ENCODE data around the gene BMX. TPM values are rescaled to one million over a fixed set of nuclear protein-coding genes. Genes with fewer than 3 reads are reported as not detected.

The BMX gene
- polyA plus RNA-seq, 3 donors from 2014 or later = not detected

DNA sequence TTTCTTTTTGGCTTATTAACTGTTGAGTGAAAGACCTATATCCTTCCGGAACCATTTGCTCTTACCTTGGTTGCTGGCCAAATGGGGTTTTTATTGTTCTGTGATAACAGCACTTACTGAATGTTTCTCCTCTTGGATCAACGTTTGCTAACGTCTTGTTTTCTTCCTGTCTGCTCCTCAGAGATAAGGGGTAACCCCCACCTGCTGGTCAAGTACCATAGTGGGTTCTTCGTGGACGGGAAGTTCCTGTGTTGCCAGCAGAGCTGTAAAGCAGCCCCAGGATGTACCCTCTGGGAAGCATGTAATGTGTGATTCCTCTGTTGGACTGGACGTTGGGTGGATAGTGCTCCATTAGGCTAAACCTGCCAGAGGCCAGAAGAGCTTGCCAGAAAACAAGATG is 15.3 kb downstream of the BMX start:
- DNase-seq = no peak
- no peak overlapping the region for H3K27ac Mint-ChIP-seq
- no peaks in the 10 kb centered on the region for H3K36me3 Mint-ChIP-seq
- no peak overlapping the region for H3K4me3 Mint-ChIP-seq
- H3K4me1 Mint-ChIP-seq = no peaks in the 10 kb centered on the region
- peaks cover 2 to 10% (median 4%) of the 10 kb centered on the region in 3 donors for H3K27me3 Mint-ChIP-seq (ENCODE audit: low read depth in 3 of 3)
- no peaks in the 10 kb centered on the region for H3K9me3 Mint-ChIP-seq

DNA sequence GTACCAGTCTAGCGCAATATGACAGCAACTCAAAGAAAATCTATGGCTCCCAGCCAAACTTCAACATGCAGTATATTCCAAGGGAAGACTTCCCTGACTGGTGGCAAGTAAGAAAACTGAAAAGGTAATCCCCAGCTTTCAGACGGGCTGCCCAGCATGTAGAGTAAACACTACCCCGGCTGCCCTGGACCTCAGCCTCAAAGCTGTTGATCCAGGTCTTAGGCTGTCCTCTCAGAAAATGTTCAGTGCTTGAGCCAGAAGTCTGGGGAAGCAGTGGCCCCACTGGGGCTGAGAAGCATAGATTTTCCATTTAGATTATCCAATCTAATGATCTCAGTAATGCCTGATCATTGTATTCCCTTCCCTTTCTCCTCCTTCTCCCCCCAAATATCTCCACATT is 21.9 kb downstream of the BMX start:
- Mint-ChIP-seq H3K4me1 (no peaks in the 10 kb centered on the region), H3K27ac (no peak overlapping the region), H3K4me3 (no peak overlapping the region), H3K27me3 (ENCODE audit: low read depth in 3 of 3) (peaks cover 3 to 6% (median 6%) of the 10 kb centered on the region in 3 donors), H3K36me3 (no peaks in the 10 kb centered on the region), H3K9me3 (no peaks in the 10 kb centered on the region)
- no peak for DNase-seq

DNA sequence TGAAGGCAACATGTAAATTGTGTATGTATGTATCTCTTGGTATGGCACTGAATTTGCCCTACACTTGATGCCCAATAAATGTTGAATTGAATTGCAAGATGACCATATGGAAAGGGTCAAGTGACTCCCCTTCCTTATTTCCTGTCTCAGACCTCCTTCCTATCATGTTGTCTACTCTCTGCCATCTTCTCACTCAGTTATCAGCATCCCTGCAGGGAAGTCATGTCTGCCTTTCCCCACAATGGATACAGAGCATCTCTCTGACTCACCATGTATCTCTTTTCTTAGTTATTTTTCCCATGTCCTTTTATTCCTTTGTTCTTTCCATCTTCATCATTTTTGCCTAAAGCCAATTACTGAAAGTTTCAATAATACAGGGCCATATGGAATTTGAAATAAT is 22.5 kb downstream of the BMX start:
- Mint-ChIP-seq H3K27ac (no peak overlapping the region), H3K36me3 (no peaks in the 10 kb centered on the region)

DNA sequence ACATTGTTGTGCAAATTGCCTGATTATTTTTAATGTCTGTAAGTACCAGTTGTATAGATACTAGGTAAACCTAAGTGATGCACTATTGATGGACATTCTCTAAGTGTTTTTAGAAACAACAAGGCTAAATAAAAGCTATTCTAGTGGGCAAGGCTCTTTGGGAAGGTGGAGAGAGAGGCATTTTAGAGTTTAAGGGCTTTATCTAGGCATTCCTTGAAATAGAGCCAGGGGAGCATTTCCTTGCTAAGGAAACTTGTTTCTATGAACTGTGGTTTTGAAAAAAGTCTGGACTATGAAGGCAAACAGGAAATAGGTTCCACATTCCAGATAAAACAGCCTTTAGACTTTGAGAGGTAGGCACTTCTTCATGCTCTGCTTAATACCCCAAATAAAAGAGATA is 23.8 kb downstream of the BMX start:
- H3K36me3 Mint-ChIP-seq = no peaks in the 10 kb centered on the region
- H3K4me3 Mint-ChIP-seq = no peak overlapping the region
- no peak for DNase-seq
- H3K27me3 Mint-ChIP-seq (ENCODE audit: low read depth in 3 of 3) = peaks cover 3 to 7% (median 6%) of the 10 kb centered on the region in 3 donors
- no peaks in the 10 kb centered on the region for H3K4me1 Mint-ChIP-seq
- no peak overlapping the region for H3K27ac Mint-ChIP-seq
- H3K9me3 Mint-ChIP-seq = no peaks in the 10 kb centered on the region

More for the DNA sequence above, 22.5 kb downstream of the BMX start:
- peaks cover 3 to 7% (median 6%) of the 10 kb centered on the region in 3 donors for H3K27me3 Mint-ChIP-seq (ENCODE audit: low read depth in 3 of 3)
- DNase-seq = no peak
- H3K9me3 Mint-ChIP-seq = no peaks in the 10 kb centered on the region
- no peaks in the 10 kb centered on the region for H3K4me1 Mint-ChIP-seq
- no peak overlapping the region for H3K4me3 Mint-ChIP-seq

DNA sequence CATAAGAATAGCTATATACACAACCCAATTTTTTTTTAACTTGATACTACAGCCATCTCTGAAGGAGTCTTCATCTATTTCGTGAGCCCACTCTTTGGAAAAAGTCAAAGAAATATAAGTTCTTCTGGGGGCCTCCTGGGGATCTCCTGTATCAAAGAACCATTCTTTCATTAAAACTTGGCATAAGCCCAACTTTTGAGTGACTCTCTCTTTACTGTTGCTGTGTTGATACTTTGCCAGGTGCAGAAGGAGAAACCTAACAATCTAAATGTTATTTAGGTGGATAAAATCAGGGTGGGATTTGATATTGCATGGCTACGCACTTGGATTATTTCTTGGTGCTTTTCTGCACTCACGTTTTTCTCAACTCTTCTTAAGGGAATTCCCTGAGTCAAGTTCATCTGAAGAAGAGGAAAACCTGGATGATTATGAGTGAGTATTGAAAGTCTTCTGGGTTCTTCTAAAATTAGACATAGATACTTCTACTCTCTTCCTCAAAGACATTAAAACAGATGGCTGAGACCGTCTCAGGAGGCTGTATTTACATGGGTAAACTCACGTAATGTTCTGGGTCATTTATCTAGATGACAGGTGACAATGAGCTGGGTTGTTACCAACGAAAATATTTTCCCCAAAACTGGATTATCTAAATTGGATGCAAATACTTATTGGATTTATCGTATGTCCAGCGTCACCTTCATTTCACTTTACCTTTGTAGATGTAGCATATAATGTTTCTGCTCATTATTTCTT is 25.2 kb downstream of the BMX start:
- H3K27me3 Mint-ChIP-seq (ENCODE audit: low read depth in 3 of 3) = peaks cover 3 to 5% (median 4%) of the 10 kb centered on the region in 3 donors
- no peaks in the 10 kb centered on the region for H3K36me3 Mint-ChIP-seq
- no peak for DNase-seq
- no peaks in the 10 kb centered on the region for H3K4me1 Mint-ChIP-seq
- H3K4me3 Mint-ChIP-seq = no peak overlapping the region
- no peaks in the 10 kb centered on the region for H3K9me3 Mint-ChIP-seq
- no peak overlapping the region for H3K27ac Mint-ChIP-seq

DNA sequence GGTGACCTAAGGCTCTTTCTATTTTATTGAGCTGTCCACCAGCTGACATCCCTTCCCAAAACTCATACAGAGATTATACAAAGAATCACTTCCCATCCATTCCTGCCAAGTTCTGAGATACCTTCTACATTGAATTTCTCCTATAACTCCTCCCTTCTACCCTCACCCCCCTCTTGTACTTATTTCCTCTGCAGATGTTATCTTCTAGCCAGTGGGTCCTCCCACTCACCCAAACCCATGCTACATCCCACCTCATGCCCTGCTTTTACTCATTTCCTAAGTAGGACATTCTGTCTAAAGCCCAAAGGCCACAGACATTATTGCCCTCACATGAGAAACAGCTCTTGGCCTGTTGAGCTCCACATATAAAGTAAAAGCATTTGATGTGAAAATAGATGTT is 28.6 kb downstream of the BMX start:
- Mint-ChIP-seq H3K4me1 (no peaks in the 10 kb centered on the region), H3K4me3 (no peak overlapping the region), H3K27ac (no peak overlapping the region), H3K9me3 (no peaks in the 10 kb centered on the region), H3K27me3 (ENCODE audit: low read depth in 3 of 3) (peaks cover 2 to 7% (median 4%) of the 10 kb centered on the region in 3 donors), H3K36me3 (no peaks in the 10 kb centered on the region)
- no peak for DNase-seq

DNA sequence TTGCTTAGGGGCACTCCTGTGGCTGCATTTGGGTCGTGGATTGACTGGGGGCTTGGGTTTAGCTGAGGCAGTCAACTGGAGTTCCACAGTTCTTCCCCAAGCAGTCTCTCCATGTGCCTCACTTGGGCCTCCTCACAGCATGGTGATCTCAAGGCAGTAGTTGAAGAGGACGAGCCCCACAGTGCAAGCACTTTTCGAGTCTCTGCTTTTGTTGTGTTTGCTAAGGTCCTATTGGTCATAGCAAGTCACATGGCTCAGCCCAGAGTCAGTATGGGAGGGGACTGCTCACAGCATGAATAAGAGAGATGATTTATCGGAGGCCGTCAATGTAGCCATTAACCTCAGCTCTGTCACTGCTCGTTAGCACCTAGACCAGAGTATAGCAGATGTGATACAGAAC is 29.7 kb downstream of the BMX start:
- Mint-ChIP-seq H3K36me3 (no peaks in the 10 kb centered on the region), H3K4me3 (no peak overlapping the region), H3K9me3 (no peaks in the 10 kb centered on the region), H3K27me3 (ENCODE audit: low read depth in 3 of 3) (peaks cover 0 to 7% (median 4%) of the 10 kb centered on the region in 3 donors), H3K27ac (no peak overlapping the region), H3K4me1 (no peaks in the 10 kb centered on the region)
- DNase-seq = no peak

DNA sequence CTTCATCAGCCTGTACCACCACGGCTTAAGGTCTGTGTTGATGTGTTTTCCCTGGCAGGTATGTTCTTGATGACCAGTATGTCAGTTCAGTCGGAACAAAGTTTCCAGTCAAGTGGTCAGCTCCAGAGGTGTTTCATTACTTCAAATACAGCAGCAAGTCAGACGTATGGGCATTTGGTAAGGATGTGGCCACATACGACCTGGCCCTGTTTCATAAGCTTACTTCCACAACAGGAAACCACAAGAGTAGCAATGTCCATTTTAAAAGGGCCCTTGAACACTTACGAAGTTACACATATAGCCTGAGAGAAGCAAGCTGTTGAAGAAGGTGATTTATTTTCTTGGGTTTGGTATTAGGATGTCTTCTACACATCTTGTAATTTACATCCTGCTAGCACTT is 46.1 kb downstream of the BMX start:
- DNase-seq = peak; percentile 0 to 11 (median 1)
- Mint-ChIP-seq H3K36me3 (no peaks in the 10 kb centered on the region), H3K9me3 (no peaks in the 10 kb centered on the region), H3K4me3 (no peak overlapping the region), H3K27me3 (ENCODE audit: low read depth in 3 of 3) (peaks cover 0 to 9% (median 2%) of the 10 kb centered on the region in 3 donors), H3K27ac (no peak overlapping the region), H3K4me1 (peaks cover 3 to 7% of the 10 kb centered on the region in 2 donors)

DNA sequence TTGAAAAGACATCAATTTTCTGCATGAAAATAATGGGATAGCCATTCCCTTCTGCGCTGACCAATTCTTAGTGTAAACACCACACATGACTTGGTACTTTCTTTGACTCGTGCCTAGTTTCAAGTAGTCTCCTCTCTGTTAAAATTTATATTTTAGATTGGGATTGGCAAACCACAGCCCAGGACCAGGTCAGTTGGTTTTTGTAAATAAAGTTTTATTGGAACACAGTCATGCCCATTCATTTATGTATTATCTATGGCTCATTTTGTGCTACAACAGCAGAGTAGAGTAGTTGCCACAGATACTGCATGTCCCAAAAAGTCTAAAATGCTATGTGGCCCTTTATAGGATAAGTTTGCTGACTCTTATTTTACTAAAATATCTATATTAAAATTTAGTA is 46.7 kb downstream of the BMX start:
- DNase-seq = no peak
- H3K27ac Mint-ChIP-seq = no peak overlapping the region
- H3K4me1 Mint-ChIP-seq = peaks cover 3 to 7% of the 10 kb centered on the region in 2 donors
- no peaks in the 10 kb centered on the region for H3K9me3 Mint-ChIP-seq
- no peaks in the 10 kb centered on the region for H3K36me3 Mint-ChIP-seq
- H3K27me3 Mint-ChIP-seq (ENCODE audit: low read depth in 3 of 3) = peaks cover 0 to 9% (median 2%) of the 10 kb centered on the region in 3 donors
- no peak overlapping the region for H3K4me3 Mint-ChIP-seq

DNA sequence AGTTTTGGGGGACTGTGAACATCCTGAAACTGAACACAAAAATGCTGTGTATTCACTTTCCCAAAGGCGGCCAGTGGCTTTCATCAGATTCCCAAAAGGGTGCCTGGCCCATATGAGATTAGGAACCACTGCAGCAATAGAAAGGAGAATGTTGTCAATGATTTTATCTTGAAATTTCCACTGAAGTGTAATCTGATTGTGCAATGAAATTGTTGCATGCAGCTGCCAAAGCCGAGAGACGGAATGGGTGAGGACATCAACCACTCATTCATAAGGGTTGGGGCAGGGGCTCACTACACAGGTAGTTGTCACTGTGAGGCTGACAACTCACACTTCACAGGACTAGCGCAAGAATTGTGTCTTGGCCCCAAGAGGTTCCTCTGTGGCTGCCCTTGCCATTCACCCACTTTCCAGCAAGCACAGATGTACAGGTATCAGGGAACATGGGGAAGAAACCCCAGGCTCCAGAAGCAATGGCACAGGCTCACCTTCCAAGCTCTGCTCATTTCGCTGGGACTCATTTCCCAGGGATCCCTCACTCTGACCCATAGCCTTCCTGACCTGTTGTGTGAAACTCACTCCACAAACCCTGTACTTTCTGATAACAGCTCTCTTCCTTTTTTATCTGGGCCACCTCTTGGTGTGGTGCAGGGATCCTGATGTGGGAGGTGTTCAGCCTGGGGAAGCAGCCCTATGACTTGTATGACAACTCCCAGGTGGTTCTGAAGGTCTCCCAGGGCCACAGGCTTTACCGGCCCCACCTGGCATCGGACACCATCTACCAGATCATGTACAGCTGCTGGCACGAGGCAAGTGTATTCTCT is 48.8 kb downstream of the BMX start:
- no peak overlapping the region for H3K4me3 Mint-ChIP-seq
- no peaks in the 10 kb centered on the region for H3K9me3 Mint-ChIP-seq
- DNase-seq = no peak
- peaks cover 0 to 9% (median 4%) of the 10 kb centered on the region in 3 donors for H3K27me3 Mint-ChIP-seq (ENCODE audit: low read depth in 3 of 3)
- H3K36me3 Mint-ChIP-seq = no peaks in the 10 kb centered on the region
- peaks cover 3 to 7% of the 10 kb centered on the region in 2 donors for H3K4me1 Mint-ChIP-seq
- no peak overlapping the region for H3K27ac Mint-ChIP-seq

DNA sequence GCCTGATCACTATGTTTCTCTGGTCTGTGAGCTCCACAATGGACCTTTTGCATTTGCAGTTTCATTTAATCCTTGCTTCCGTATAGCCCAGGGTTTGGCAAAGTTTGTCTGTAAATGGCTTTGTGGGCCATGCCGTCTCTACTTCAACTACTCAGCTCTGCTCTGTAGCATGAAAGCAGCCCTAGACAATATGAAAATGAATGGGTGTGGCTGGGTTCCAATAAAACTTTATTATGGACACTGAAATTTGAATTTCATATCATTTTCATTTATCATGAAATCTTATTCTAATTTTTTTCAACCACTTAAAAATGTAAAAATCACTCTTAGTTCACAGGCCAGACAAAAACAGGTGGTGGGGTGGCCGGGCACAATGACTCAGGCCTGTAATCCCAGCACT is 58.6 kb downstream of the BMX start:
- DNase-seq = no peak
- Mint-ChIP-seq H3K27me3 (ENCODE audit: low read depth in 3 of 3) (peaks cover 0 to 9% (median 3%) of the 10 kb centered on the region in 3 donors), H3K36me3 (no peaks in the 10 kb centered on the region), H3K27ac (no peak overlapping the region), H3K4me3 (no peak overlapping the region), H3K9me3 (peaks cover 0 to 3% (median 0%) of the 10 kb centered on the region in 6 donors), H3K4me1 (no peaks in the 10 kb centered on the region)

DNA sequence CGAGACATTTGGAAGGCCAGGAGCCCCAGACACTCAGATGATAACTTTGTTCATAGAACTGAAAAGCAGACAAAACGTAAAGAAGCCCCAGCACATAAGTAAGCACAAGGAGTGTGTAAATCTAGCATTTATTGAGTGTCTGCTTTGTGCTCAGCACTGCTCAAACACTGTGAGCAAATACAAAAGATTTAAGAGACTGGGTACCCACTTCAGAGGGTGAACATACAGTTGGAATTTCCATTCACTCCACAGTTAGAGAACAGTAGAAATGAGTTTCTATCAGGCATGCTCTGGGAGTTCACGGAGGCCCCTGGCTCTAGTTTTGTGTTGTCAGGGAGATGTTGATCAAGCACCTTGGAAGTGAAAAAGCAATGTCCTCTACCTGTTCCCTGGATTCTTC is 60.3 kb downstream of the BMX start:
- Mint-ChIP-seq H3K4me3 (no peak overlapping the region), H3K9me3 (peaks cover 0 to 3% (median 0%) of the 10 kb centered on the region in 6 donors), H3K27ac (no peak overlapping the region), H3K36me3 (no peaks in the 10 kb centered on the region), H3K27me3 (ENCODE audit: low read depth in 3 of 3) (peaks cover 0 to 6% (median 3%) of the 10 kb centered on the region in 3 donors), H3K4me1 (no peaks in the 10 kb centered on the region)
- DNase-seq = no peak

DNA sequence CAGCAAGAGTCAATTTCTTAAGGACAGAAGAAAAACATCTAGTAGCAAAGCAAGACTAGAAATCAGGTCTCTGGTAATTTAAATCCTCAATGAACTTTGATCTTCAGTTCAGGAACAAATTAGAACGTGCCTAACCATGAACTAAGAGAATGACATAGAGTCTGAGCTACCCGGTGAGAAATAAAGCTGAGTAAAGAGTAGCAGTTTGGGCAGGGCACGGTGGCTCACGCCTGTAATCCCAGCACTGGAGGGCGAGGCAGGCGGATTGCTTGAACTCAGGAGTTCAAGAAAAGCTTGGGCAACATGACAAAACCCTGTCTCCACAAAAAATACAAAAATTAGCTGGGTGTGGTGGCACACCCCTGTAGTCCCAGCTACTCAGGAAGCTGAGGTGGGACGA is 62.4 kb downstream of the BMX start:
- H3K36me3 Mint-ChIP-seq = no peaks in the 10 kb centered on the region
- H3K4me3 Mint-ChIP-seq = no peak overlapping the region
- H3K4me1 Mint-ChIP-seq = no peaks in the 10 kb centered on the region
- no peak overlapping the region for H3K27ac Mint-ChIP-seq
- peaks cover 0 to 8% (median 2%) of the 10 kb centered on the region in 3 donors for H3K27me3 Mint-ChIP-seq (ENCODE audit: low read depth in 3 of 3)
- DNase-seq = no peak
- H3K9me3 Mint-ChIP-seq = peaks cover 0 to 3% (median 0%) of the 10 kb centered on the region in 6 donors

DNA sequence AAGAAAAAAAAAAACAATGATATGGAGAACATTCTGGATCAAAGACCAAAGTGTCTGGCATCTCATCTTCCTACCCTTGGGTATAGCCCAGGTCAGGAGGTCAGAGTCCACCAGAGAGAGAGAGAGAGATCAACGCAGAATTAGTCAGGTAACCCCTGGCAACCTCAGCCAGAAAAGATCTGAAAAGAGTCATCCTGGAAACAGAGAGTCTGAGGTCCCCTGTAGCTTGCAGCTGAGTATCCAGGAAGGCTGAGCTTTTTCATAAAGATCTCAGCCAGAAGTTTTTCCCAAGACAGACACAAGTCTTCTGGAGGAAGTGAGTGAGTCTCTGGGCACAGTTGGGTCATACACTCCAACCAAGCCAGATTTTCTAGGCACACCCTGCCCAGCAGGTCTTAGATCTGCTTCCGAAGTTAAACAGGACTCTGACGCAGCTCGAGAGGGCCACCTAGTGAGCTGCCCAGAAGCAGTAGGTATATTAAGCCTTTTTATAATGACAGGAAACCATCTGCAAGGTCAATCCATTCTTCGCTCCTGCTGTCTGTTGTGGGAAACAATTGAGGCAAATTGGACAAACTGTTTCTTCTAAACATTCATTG is 64.5 kb downstream of the BMX start:
- Mint-ChIP-seq H3K4me1 (no peaks in the 10 kb centered on the region), H3K27ac (no peak overlapping the region), H3K4me3 (no peak overlapping the region), H3K9me3 (peaks cover 0 to 4% (median 0%) of the 10 kb centered on the region in 6 donors), H3K27me3 (ENCODE audit: low read depth in 3 of 3) (peaks cover 0 to 5% (median 2%) of the 10 kb centered on the region in 3 donors), H3K36me3 (no peaks in the 10 kb centered on the region)
- DNase-seq = peak in 2 of 3 donors; percentile 4 to 12
